Neural cell (in vitro differentiated cells): ENCODE results near the gene NSMF. TPM values are rescaled to one million over a fixed set of nuclear protein-coding genes. Genes with fewer than 3 reads are reported as not detected.

Source experiments
- H2AFZ ChIP-seq: fragments of 200-600, 300-800 bp; sonication (generic), shearing (Covaris generic); 2 replicates; pipeline ENCODE4 v1.6.0; 2014; ENCODE audit warnings: low read depth, mild to moderate bottlenecking, antibody characterized with exemption, low read length, moderate library complexity
- H3F3A ChIP-seq: fragments of 200-600 bp; shearing (Covaris generic); 2 replicates; pipeline ENCODE4 v1.6.1; 2016; ENCODE audit warnings: mild to moderate bottlenecking, moderate library complexity, mixed read lengths, antibody characterized with exemption, low read length; ENCODE audit not compliant: insufficient read depth, poor library complexity, severe bottlenecking
- H3K27ac ChIP-seq: fragments of 200-600, 300-800 bp; sonication (generic), shearing (Covaris generic); 2 replicates; pipeline ENCODE4 v1.5.1; 2014; ENCODE audit warnings: mild to moderate bottlenecking, low read length, moderate library complexity
- H3K27me3 ChIP-seq: fragments of 300-800, 200-600 bp; sonication (generic), shearing (Covaris generic); 2 replicates; pipeline ENCODE4 v1.6.0; 2014; ENCODE audit warnings: mild to moderate bottlenecking, low read depth, low read length, moderate library complexity; ENCODE audit not compliant: insufficient read depth
- H3K36me3 ChIP-seq: fragments of 300-800, 200-600 bp; sonication (generic), shearing (Covaris generic); 2 replicates; pipeline ENCODE4 v1.5.1; 2014; ENCODE audit warnings: mild to moderate bottlenecking, antibody characterized with exemption, low read length, moderate library complexity; ENCODE audit not compliant: insufficient read depth
- H3K4me2 ChIP-seq: fragments of 300-800, 200-600 bp; sonication (generic), shearing (Covaris generic); 2 replicates; pipeline ENCODE4 v1.6.0; 2014; ENCODE audit warnings: mild to moderate bottlenecking, low read length
- H3K4me3 ChIP-seq: fragments of 300-800, 200-600 bp; sonication (generic), shearing (Covaris generic); 2 replicates; pipeline ENCODE4 v1.5.1; 2014; ENCODE audit warnings: mild to moderate bottlenecking, low read length, moderate library complexity
- H3K79me2 ChIP-seq: fragments of 200-600 bp; shearing (Covaris generic); replicated peaks from 2 replicates; pipeline ENCODE4 v1.6.0; 2014; ENCODE audit warnings: mild to moderate bottlenecking, low read length, moderate library complexity; ENCODE audit not compliant: insufficient read depth
- H3K9ac ChIP-seq: fragments of 300-800, 200-600 bp; sonication (generic), shearing (Covaris generic); 2 replicates; pipeline ENCODE4 v1.6.1; 2016; ENCODE audit warnings: mild to moderate bottlenecking, low read length, mixed read lengths
- H3K9me2 ChIP-seq: fragments of 200-600 bp; shearing (Covaris generic); 2 replicates; pipeline ENCODE4 v1.6.1; 2016; ENCODE audit warnings: mild to moderate bottlenecking, low read length, mixed read lengths; ENCODE audit not compliant: insufficient read depth
- H3K9me3 ChIP-seq: fragments of 200-600, 300-800 bp; sonication (generic), shearing (Covaris generic); 2 replicates; pipeline ENCODE4 v1.6.1; 2016; ENCODE audit warnings: mild to moderate bottlenecking, mixed run types, low read length, moderate library complexity, mixed read lengths
- H4K20me1 ChIP-seq: fragments of 200-600 bp; shearing (Covaris generic); 2 replicates; pipeline ENCODE4 v1.6.1; 2016; ENCODE audit warnings: mild to moderate bottlenecking, mixed run types; ENCODE audit not compliant: insufficient read depth
- EP300 ChIP-seq: fragments of 450-650 bp; conservative IDR thresholded peaks from 2 replicates; pipeline ENCODE4 v1.6.1; 2014; ENCODE audit warnings: antibody characterized with exemption, mild to moderate bottlenecking, moderate library complexity; ENCODE audit not compliant: poor library complexity, severe bottlenecking
- EZH2 ChIP-seq: fragments of 200-600, 300-800 bp; shearing (Covaris generic), sonication (generic); IDR thresholded peaks from 2 replicates; pipeline ENCODE4 v1.6.1; 2014; ENCODE audit warnings: antibody characterized with exemption, low read length, borderline replicate concordance, mild to moderate bottlenecking; ENCODE audit not compliant: insufficient read depth, poor library complexity, severe bottlenecking
- MXI1 ChIP-seq: fragments of 450-650 bp; conservative IDR thresholded peaks from 2 replicates; pipeline ENCODE4 v1.6.1; 2014; ENCODE audit warnings: antibody characterized with exemption, mild to moderate bottlenecking; ENCODE audit not compliant: poor library complexity, severe bottlenecking
- POLR2AphosphoS5 ChIP-seq: IDR thresholded peaks from 2 replicates; pipeline ENCODE4 v1.6.1; 2012
- RAD21 ChIP-seq: fragments of 450-650 bp; conservative IDR thresholded peaks from 2 replicates; pipeline ENCODE4 v1.6.1; 2014; ENCODE audit warnings: antibody characterized with exemption, mild to moderate bottlenecking, moderate library complexity
- SMC3 ChIP-seq: fragments of 450-650 bp; conservative IDR thresholded peaks from 2 replicates; pipeline ENCODE4 v1.6.1; 2014; ENCODE audit warnings: antibody characterized with exemption, mild to moderate bottlenecking, moderate library complexity; ENCODE audit not compliant: poor library complexity
- TAF1 ChIP-seq: IDR thresholded peaks from 2 replicates; pipeline ENCODE4 v1.6.1; 2012; ENCODE audit warnings: low read depth
- polyA plus RNA-seq: library from polyadenylated mRNA; depleted of rRNA; stranded (reverse); fragments of >200 nt; gene quantifications from 2 replicates; pipeline ENCODE4 v1.2.3, GENCODE V29; 2014
- TF ChIP-seq, protein P1 (sequence below): IDR thresholded peaks from 2 replicates; pipeline ENCODE4 v1.6.1; 2012; ENCODE audit warnings: borderline replicate concordance
- TF ChIP-seq, protein P2 (sequence below): fragments of 450-650 bp; IDR thresholded peaks from 2 replicates; pipeline ENCODE4 v1.5.1; 2014; ENCODE audit warnings: antibody characterized with exemption, mild to moderate bottlenecking, moderate library complexity; ENCODE audit not compliant: poor library complexity, severe bottlenecking

NSMF gene
- polyA plus RNA-seq, 1 donor from 2014 or later = 51.2 TPM

- H3K9ac ChIP-seq = no peak overlapping the region
- no peaks in the 10 kb centered on the region for H3F3A ChIP-seq
- no peaks in the 10 kb centered on the region for H3K36me3 ChIP-seq
- no peaks in the 10 kb centered on the region for H3K27me3 ChIP-seq
- no peaks in the 10 kb centered on the region for H3K9me3 ChIP-seq
- no peaks in the 10 kb centered on the region for H3K79me2 ChIP-seq
- H4K20me1 ChIP-seq = no peaks in the 10 kb centered on the region
- H3K4me3 ChIP-seq = no peak overlapping the region
- H2AFZ ChIP-seq = no peak overlapping the region
- no peak overlapping the region for H3K4me2 ChIP-seq
- TF ChIP-seq, protein P1, sequence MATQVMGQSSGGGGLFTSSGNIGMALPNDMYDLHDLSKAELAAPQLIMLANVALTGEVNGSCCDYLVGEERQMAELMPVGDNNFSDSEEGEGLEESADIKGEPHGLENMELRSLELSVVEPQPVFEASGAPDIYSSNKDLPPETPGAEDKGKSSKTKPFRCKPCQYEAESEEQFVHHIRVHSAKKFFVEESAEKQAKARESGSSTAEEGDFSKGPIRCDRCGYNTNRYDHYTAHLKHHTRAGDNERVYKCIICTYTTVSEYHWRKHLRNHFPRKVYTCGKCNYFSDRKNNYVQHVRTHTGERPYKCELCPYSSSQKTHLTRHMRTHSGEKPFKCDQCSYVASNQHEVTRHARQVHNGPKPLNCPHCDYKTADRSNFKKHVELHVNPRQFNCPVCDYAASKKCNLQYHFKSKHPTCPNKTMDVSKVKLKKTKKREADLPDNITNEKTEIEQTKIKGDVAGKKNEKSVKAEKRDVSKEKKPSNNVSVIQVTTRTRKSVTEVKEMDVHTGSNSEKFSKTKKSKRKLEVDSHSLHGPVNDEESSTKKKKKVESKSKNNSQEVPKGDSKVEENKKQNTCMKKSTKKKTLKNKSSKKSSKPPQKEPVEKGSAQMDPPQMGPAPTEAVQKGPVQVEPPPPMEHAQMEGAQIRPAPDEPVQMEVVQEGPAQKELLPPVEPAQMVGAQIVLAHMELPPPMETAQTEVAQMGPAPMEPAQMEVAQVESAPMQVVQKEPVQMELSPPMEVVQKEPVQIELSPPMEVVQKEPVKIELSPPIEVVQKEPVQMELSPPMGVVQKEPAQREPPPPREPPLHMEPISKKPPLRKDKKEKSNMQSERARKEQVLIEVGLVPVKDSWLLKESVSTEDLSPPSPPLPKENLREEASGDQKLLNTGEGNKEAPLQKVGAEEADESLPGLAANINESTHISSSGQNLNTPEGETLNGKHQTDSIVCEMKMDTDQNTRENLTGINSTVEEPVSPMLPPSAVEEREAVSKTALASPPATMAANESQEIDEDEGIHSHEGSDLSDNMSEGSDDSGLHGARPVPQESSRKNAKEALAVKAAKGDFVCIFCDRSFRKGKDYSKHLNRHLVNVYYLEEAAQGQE = no peak
- TF ChIP-seq, protein P2, sequence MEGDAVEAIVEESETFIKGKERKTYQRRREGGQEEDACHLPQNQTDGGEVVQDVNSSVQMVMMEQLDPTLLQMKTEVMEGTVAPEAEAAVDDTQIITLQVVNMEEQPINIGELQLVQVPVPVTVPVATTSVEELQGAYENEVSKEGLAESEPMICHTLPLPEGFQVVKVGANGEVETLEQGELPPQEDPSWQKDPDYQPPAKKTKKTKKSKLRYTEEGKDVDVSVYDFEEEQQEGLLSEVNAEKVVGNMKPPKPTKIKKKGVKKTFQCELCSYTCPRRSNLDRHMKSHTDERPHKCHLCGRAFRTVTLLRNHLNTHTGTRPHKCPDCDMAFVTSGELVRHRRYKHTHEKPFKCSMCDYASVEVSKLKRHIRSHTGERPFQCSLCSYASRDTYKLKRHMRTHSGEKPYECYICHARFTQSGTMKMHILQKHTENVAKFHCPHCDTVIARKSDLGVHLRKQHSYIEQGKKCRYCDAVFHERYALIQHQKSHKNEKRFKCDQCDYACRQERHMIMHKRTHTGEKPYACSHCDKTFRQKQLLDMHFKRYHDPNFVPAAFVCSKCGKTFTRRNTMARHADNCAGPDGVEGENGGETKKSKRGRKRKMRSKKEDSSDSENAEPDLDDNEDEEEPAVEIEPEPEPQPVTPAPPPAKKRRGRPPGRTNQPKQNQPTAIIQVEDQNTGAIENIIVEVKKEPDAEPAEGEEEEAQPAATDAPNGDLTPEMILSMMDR = no peak
- TF ChIP-seq MXI1 (no peak), RAD21 (no peak), SMC3 (no peak), POLR2AphosphoS5 (no peak), EP300 (no peak), TAF1 (no peak), EZH2 (no peak)
- no peaks in the 10 kb centered on the region for H3K9me2 ChIP-seq
- no peak overlapping the region for H3K27ac ChIP-seq
Measured at GRCh38 chr9:137428311-137428630, 30.9 kb downstream of the NSMF start.

- no peaks in the 10 kb centered on the region for H3K9me2 ChIP-seq
- H3K27ac ChIP-seq = no peak overlapping the region
- H3F3A ChIP-seq = no peaks in the 10 kb centered on the region
- no peaks in the 10 kb centered on the region for H3K27me3 ChIP-seq
- H3K9ac ChIP-seq = no peak overlapping the region
- no peaks in the 10 kb centered on the region for H3K9me3 ChIP-seq
- H3K4me2 ChIP-seq = no peak overlapping the region
- H3K36me3 ChIP-seq = no peaks in the 10 kb centered on the region
- H3K4me3 ChIP-seq = no peak overlapping the region
- H2AFZ ChIP-seq = no peak overlapping the region
- no peaks in the 10 kb centered on the region for H3K79me2 ChIP-seq
- H4K20me1 ChIP-seq = no peaks in the 10 kb centered on the region
- TF ChIP-seq POLR2AphosphoS5 = no peak
- TF ChIP-seq RAD21 = no peak
- TF ChIP-seq TAF1 = no peak
- no peak for TF ChIP-seq EZH2
- TF ChIP-seq SMC3 = no peak
- TF ChIP-seq MXI1 = no peak
- TF ChIP-seq, protein P1 = no peak
- TF ChIP-seq, protein P2 = no peak
- no peak for TF ChIP-seq EP300
Measured at GRCh38 chr9:137427454-137428310, 31.5 kb downstream of the NSMF start.
